B cell (primary cell): ENCODE data around the gene FAM9B. TPM values are rescaled to one million over a fixed set of nuclear protein-coding genes. Genes with fewer than 3 reads are reported as not detected.

Experiments used
- ATAC-seq: fragments of 200-7000 bp; cut with Tn5 transposase; one replicate; pipeline ENCODE4 v1.10.0; 2021; ENCODE audit warnings: low read depth, mild to moderate bottlenecking, moderate number of reproducible peaks, moderate library complexity
- CTCF ChIA-PET: fragments of 350-600 bp; sonication (Branson Sonifier 250); formaldehyde crosslinking; loops from one replicate; lab custom pipeline; 2021; ENCODE audit warnings: antibody characterized with exemption, inconsistent platforms; lab: Charles Lee
- POLR2A ChIA-PET: fragments of 350-600 bp; sonication (Branson Sonifier 250); formaldehyde crosslinking; loops from one replicate; lab custom pipeline; 2021; ENCODE audit warnings: antibody characterized with exemption; lab: Charles Lee
- DNase-seq: peaks from one replicate; pipeline ENCODE4 v3.0.0; 2013
- H2AFZ ChIP-seq: 2 replicates; pipeline ENCODE4 v1.6.1; 2012; ENCODE audit warnings: mild to moderate bottlenecking, low read depth, low read length; ENCODE audit not compliant: insufficient read depth, poor library complexity, severe bottlenecking
- H3K27ac ChIP-seq, 2 donors: 1 replicate in 1 of 2; 2 replicates in 1 of 2; pipeline ENCODE4 v1.5.1; 2012 to 2013; ENCODE audit warnings: low read length in 2 of 2, mild to moderate bottlenecking in 2 of 2, moderate library complexity in 1 of 2
- H3K27me3 ChIP-seq, 4 experiments: fragments of 200-600 bp in 1 of 4; sonication (generic) in 1 of 4; replicated peaks in 1 of 4; 1 replicate in 2 of 4; 2 replicates in 2 of 4; pipeline versions ENCODE4 v1.6.1 to v1.7.0; 2013 to 2016; ENCODE audit warnings: low read length in 3 of 4, mild to moderate bottlenecking in 2 of 4, mixed read lengths in 1 of 4, moderate library complexity in 1 of 4; ENCODE audit not compliant: insufficient read depth in 4 of 4, control insufficient read depth in 3 of 4; ENCODE audit errors: control extremely low read depth in 1 of 4
- H3K36me3 ChIP-seq, 2 experiments: replicated peaks in 1 of 2; 1 replicate in 1 of 2; 2 replicates in 1 of 2; pipeline versions ENCODE4 v1.6.1 to v1.7.1; 2013; ENCODE audit warnings: low read length in 1 of 2; ENCODE audit not compliant: insufficient read depth in 2 of 2, control insufficient read depth in 1 of 2; ENCODE audit errors: control extremely low read depth in 1 of 2, extremely low read depth in 1 of 2
- H3K4me1 ChIP-seq, 2 donors: fragments of 200-600 bp in 1 of 2; sonication (generic) in 1 of 2; 1 replicate in 1 of 2; 2 replicates in 1 of 2; pipeline versions ENCODE4 v1.5.1 to v1.6.1; 2013 to 2017; ENCODE audit warnings: low read length in 2 of 2; ENCODE audit not compliant: control insufficient read depth in 2 of 2, insufficient read depth in 2 of 2
- H3K4me2 ChIP-seq: replicated peaks from 2 replicates; pipeline ENCODE3; 2012; ENCODE audit warnings: mild to moderate bottlenecking, low read depth, low read length; ENCODE audit not compliant: poor library complexity, severe bottlenecking
- H3K4me3 ChIP-seq, 5 experiments: fragments of 200-600 bp in 1 of 5; sonication (generic) in 1 of 5; 1 replicate in 3 of 5; 2 replicates in 2 of 5; pipeline versions ENCODE4 v1.5.1 to v1.7.0; 2011 to 2016; ENCODE audit warnings: low read length in 4 of 5, mild to moderate bottlenecking in 4 of 5, low read depth in 2 of 5, control low read depth in 1 of 5, moderate library complexity in 1 of 5; ENCODE audit not compliant: insufficient read depth in 1 of 5; ENCODE audit errors: control extremely low read depth in 1 of 5, extremely low read depth in 1 of 5
- H3K79me2 ChIP-seq: fragments of 200-600 bp; sonication (generic); one replicate; pipeline ENCODE4 v1.6.0; 2016; ENCODE audit warnings: low read length; ENCODE audit not compliant: control insufficient read depth, insufficient read depth
- H3K9ac ChIP-seq: fragments of 200-600 bp; sonication (generic); 2 replicates; pipeline ENCODE4 v1.6.1; 2017; ENCODE audit warnings: mild to moderate bottlenecking, low read length, moderate library complexity
- H3K9me3 ChIP-seq, 3 donors: one replicate each; pipeline versions ENCODE4 v1.6.1 to v1.7.1; 2013; ENCODE audit warnings: low read length in 2 of 3; ENCODE audit not compliant: control insufficient read depth in 2 of 3, insufficient read depth in 1 of 3; ENCODE audit errors: control extremely low read depth in 1 of 3
- H4K20me1 ChIP-seq: 2 replicates; pipeline ENCODE4 v1.6.0; 2012; ENCODE audit warnings: mild to moderate bottlenecking, low read length; ENCODE audit not compliant: insufficient read depth, control insufficient read depth, poor library complexity, severe bottlenecking
- H3K27ac Mint-ChIP-seq: one replicate; pipeline ENCODE4 v1.8.0; 2021; ENCODE audit warnings: mixed read lengths
- H3K27me3 Mint-ChIP-seq: one replicate; pipeline ENCODE4 v1.8.0; 2021; ENCODE audit warnings: mixed read lengths
- H3K4me1 Mint-ChIP-seq: one replicate; pipeline ENCODE4 v1.8.0; 2021; ENCODE audit warnings: mixed read lengths
- H3K4me3 Mint-ChIP-seq: one replicate; pipeline ENCODE4 v1.8.0; 2021; ENCODE audit warnings: mixed read lengths
- H3K9me3 Mint-ChIP-seq: one replicate; pipeline ENCODE4 v1.8.0; 2022; ENCODE audit warnings: mixed read lengths; ENCODE audit not compliant: insufficient read depth
- CTCF ChIP-seq: fragments of 200-600 bp; IDR thresholded peaks from one replicate; pipeline ENCODE4 v1.8.0; 2022; ENCODE audit warnings: antibody characterized with exemption, mild to moderate bottlenecking
- EZH2 ChIP-seq: IDR thresholded peaks from 2 replicates; pipeline ENCODE4 v1.6.1; 2012; ENCODE audit warnings: borderline replicate concordance, low read depth, mild to moderate bottlenecking, moderate library complexity, low read length; ENCODE audit not compliant: insufficient read depth, poor library complexity, severe bottlenecking
- WGBS: methylation state at CpG from one replicate; pipeline ENCODE4 v1.1.5; 2013; ENCODE audit warnings: missing lambda C conversion rate; ENCODE audit not compliant: insufficient coverage; 5-methylcytosine and 5-hydroxymethylcytosine counted together
- intact Hi-C: fragments of 100-400 bp; cut with micrococcal nuclease; formaldehyde crosslinking; loops from one replicate; pipeline ENCODE4 v1.10.0; 2022
- polyA plus RNA-seq: library from polyadenylated mRNA; depleted of rRNA; stranded (reverse); fragments of >200 nt; gene quantifications from 2 replicates; pipeline ENCODE4 v1.2.3, GENCODE V29; 2012
- total RNA-seq, 2 donors: library from RNA; stranded (reverse); fragments of 120-200 nt in 1 of 2; gene quantifications; 1 replicate in 1 of 2; 2 replicates in 1 of 2; pipeline versions ENCODE4 v1.2.3 to v1.2.4, GENCODE V29; 2013 to 2022

Gene FAM9B
- total and polyA plus RNA-seq, 2 donors (not counting 1 experiment from before 2014, with no cell fraction given): not detected

GRCh38 chrX:8987672-8988250 is 46.2 kb downstream of the FAM9B start:
- Histone ChIP-seq H3K27ac (no peak overlapping the region), H3K4me2 (no peak overlapping the region), H3K79me2 (no peaks in the 10 kb centered on the region), H3K4me1 (no peaks in the 10 kb centered on the region), H3K27me3 (no peaks in the 10 kb centered on the region), H3K36me3 (no peaks in the 10 kb centered on the region), H3K4me3 (no peak overlapping the region), H3K9ac (no peak overlapping the region), H4K20me1 (no peaks in the 10 kb centered on the region), H2AFZ (no peak overlapping the region), H3K9me3 (no peaks in the 10 kb centered on the region)
- DNase-seq (no peak), ATAC-seq (no peak)
- no peak for TF ChIP-seq EZH2
- TF ChIP-seq CTCF: no peak
- POLR2A ChIA-PET: no interaction called here
- Mint-ChIP-seq H3K27ac (no peak overlapping the region), H3K4me1 (no peaks in the 10 kb centered on the region), H3K9me3 (no peaks in the 10 kb centered on the region), H3K27me3 (no peaks in the 10 kb centered on the region), H3K4me3 (no peak overlapping the region)
- WGBS: 86% methylated on average over 4 of the region's 6 CpGs
- intact Hi-C loops: no loop called here
- CTCF ChIA-PET: no interaction called here

- Histone ChIP-seq H3K4me1 (no peaks in the 10 kb centered on the region), H3K27me3 (peaks cover 0 to 3% (median 0%) of the 10 kb centered on the region in 4 experiments), H3K36me3 (no peaks in the 10 kb centered on the region), H3K79me2 (no peaks in the 10 kb centered on the region), H4K20me1 (no peaks in the 10 kb centered on the region), H3K27ac (no peak overlapping the region), H3K9me3 (no peaks in the 10 kb centered on the region), H2AFZ (no peak overlapping the region), H3K4me3 (no peak overlapping the region), H3K4me2 (no peak overlapping the region), H3K9ac (no peak overlapping the region)
- DNase-seq (no peak), ATAC-seq (no peak)
- no peaks in the 10 kb centered on the region for H3K9me3 Mint-ChIP-seq
- H3K27me3 Mint-ChIP-seq: peaks cover 13% of the 10 kb centered on the region
- ChIA-PET POLR2A (no interaction called here), CTCF (no interaction called here)
- H3K4me3 Mint-ChIP-seq: no peak overlapping the region
- intact Hi-C loops: no loop called here
- H3K27ac Mint-ChIP-seq: no peak overlapping the region
- WGBS: no CpG with 5 or more reads among the region's 2 CpGs
- no peak for TF ChIP-seq EZH2
- no peaks in the 10 kb centered on the region for H3K4me1 Mint-ChIP-seq
Observed at GRCh38 chrX:8984231-8984630, 49.7 kb downstream of the FAM9B start.
